Spleen (tissue), 11 donors: ENCODE measurements around the gene ZFP3. TPM values are rescaled to one million over a fixed set of nuclear protein-coding genes. Genes with fewer than 3 reads are reported as not detected.
"Not testable (repeated sequence)": the region's sequence is repeated elsewhere in the genome, so short reads cannot be mapped to it uniquely, and the experiment has no call there.

ENCODE experiments used
- DNase-seq: peaks from one replicate; pipeline ENCODE4 v3.0.0-alpha.2; 2020
- H3K27ac ChIP-seq, 8 donors: fragments of 200-600 bp; sonication (generic) in 7 of 8; 1 replicate in 4 of 8; 2 replicates in 4 of 8; pipeline versions ENCODE4 v1.5.0 to v1.8.0; 2016 to 2021; ENCODE audit warnings: inconsistent platforms in 4 of 8, mild to moderate bottlenecking in 4 of 8, moderate library complexity in 1 of 8
- H3K27me3 ChIP-seq, 7 donors: fragments of 200-600 bp; sonication (generic) in 6 of 7; replicated peaks in 1 of 7; 1 replicate in 4 of 7; 2 replicates in 3 of 7; pipeline versions ENCODE4 v1.5.0 to v1.8.0; 2016 to 2021; ENCODE audit warnings: inconsistent platforms in 3 of 7, mild to moderate bottlenecking in 1 of 7
- H3K36me3 ChIP-seq, 6 donors: fragments of 200-600 bp; sonication (generic) in 5 of 6; 1 replicate in 4 of 6; 2 replicates in 2 of 6; pipeline versions ENCODE4 v1.5.0 to v1.8.0; 2016 to 2021; ENCODE audit warnings: inconsistent platforms in 2 of 6
- H3K4me1 ChIP-seq, 6 donors: fragments of 200-600 bp; sonication (generic) in 5 of 6; 1 replicate in 3 of 6; 2 replicates in 3 of 6; pipeline versions ENCODE4 v1.5.0 to v1.8.0; 2016 to 2021; ENCODE audit warnings: inconsistent platforms in 3 of 6
- H3K4me3 ChIP-seq, 8 donors: fragments of 200-600 bp; sonication (generic) in 7 of 8; 1 replicate in 4 of 8; 2 replicates in 4 of 8; pipeline versions ENCODE4 v1.5.0 to v1.8.0; 2016 to 2021; ENCODE audit warnings: inconsistent platforms in 4 of 8, mild to moderate bottlenecking in 4 of 8, moderate library complexity in 2 of 8
- H3K9me3 ChIP-seq, 8 donors: fragments of 200-600 bp; sonication (generic) in 7 of 8; 1 replicate in 4 of 8; 2 replicates in 4 of 8; pipeline versions ENCODE4 v1.5.0 to v1.8.0; 2016 to 2021; ENCODE audit warnings: inconsistent platforms in 4 of 8
- CTCF ChIP-seq, 11 experiments: fragments of 200-600 bp in 7 of 11; fragments of 450-650 bp in 4 of 11; sonication (generic) in 4 of 11; IDR thresholded peaks in 8 of 11; conservative IDR thresholded peaks in 3 of 11; 1 replicate in 7 of 11; 2 replicates in 4 of 11; pipeline versions ENCODE4 v1.4.0 to v1.8.0; 2016 to 2021; ENCODE audit warnings: antibody characterized with exemption in 11 of 11, inconsistent platforms in 4 of 11, mild to moderate bottlenecking in 1 of 11
- POLR2A ChIP-seq, 3 donors: fragments of 450-650 bp; IDR thresholded peaks; one replicate each; pipeline ENCODE4 v1.5.1; 2017; ENCODE audit warnings: antibody characterized with exemption in 3 of 3, mild to moderate bottlenecking in 1 of 3
- POLR2AphosphoS5 ChIP-seq, 3 donors: sonication (generic); formaldehyde crosslinking; IDR thresholded peaks; one replicate each; pipeline ENCODE4 v1.5.1; 2017; ENCODE audit warnings: antibody characterized with exemption in 3 of 3
- WGBS, 5 donors: extraction: QIAGEN DNeasy Blood & Tissue Kit in 3 of 5; methylation state at CpG; one replicate each; pipeline versions ENCODE4 v1.1.5 to v1.1.7; 2013 to 2018; 5-methylcytosine and 5-hydroxymethylcytosine counted together
- intact Hi-C: fragments of 100-400 bp; cut with DNase I; formaldehyde crosslinking; loops from one replicate; pipeline ENCODE4 v1.15.0; 2023; ENCODE audit warnings: low total_unique reads
- polyA plus RNA-seq, 3 donors: library from polyadenylated mRNA; stranded (reverse); fragments of 200-250 nt; gene quantifications; one replicate each; pipeline ENCODE4 v1.2.1, GENCODE V29; 2013
- total RNA-seq, 7 donors: library from RNA; depleted of rRNA in 3 of 7; stranded (reverse); fragments of >200 nt in 3 of 7; fragmentation: NEBNext Ultra II Directional in 4 of 7; extraction: Animal tissue kit (Norgen Biotek cat#: 25700) in 4 of 7; gene quantifications; one replicate each; pipeline versions ENCODE4 v1.1.0 to v1.2.1, GENCODE V29; 2016 to 2021
- donor health status: healthy with polysubstance abuse.
- donor health status: DM: no; HTN: no; CAD: no; lungs with moderate emphysema.
- donor health status: DM: no; HTN: no; CAD: no.
- donor health status: Bipolar disorder and iron deficiency.
- donor health status: healthy.
- donor health status: DM: no; HTN: no; CAD: no.
- donor health status: DM: yes; HTN: yes; CAD: no.

Gene ZFP3
- total and polyA plus RNA-seq, 10 donors: 2.8 to 10.4 (median 7.0) TPM

- no peak for TF ChIP-seq CTCF (IDR thresholded peaks at IDR 0.05 in 8 of 11, conservative IDR thresholded peaks at IDR 0.05 in 3 of 11)
- no peak for TF ChIP-seq POLR2A (IDR thresholded peaks at IDR 0.05)
- TF ChIP-seq POLR2AphosphoS5 (IDR thresholded peaks at IDR 0.05): no peak
- 87 to 93% (median 88%) methylated on average over 7 of the region's 7 CpGs for WGBS, 5 donors
- H3K9me3 ChIP-seq: no peaks in the 10 kb centered on the region
- H3K36me3 ChIP-seq: no peaks in the 10 kb centered on the region
- no peak for DNase-seq
- H3K27ac ChIP-seq: no peak overlapping the region
- no peaks in the 10 kb centered on the region for H3K4me1 ChIP-seq
- peaks cover 0 to 12% (median 0%) of the 10 kb centered on the region in 7 donors for H3K27me3 ChIP-seq
- H3K4me3 ChIP-seq: no peak overlapping the region
- intact Hi-C loops: no loop called here
Measured at GRCh38 chr17:5131146-5131715, 53.0 kb downstream of the ZFP3 start.

GRCh38 chr17:5131799-5132502 lies 53.7 kb downstream of the ZFP3 start:
- DNase-seq, H3K4me3 ChIP-seq, H3K27ac ChIP-seq, H3K9me3 ChIP-seq, H3K36me3 ChIP-seq, H3K4me1 ChIP-seq, H3K27me3 ChIP-seq, intact Hi-C loops: not testable (repeated sequence)
- WGBS, 5 donors: 79 to 89% (median 85%) methylated on average over 12 to 16 of the region's 16 CpGs

GRCh38 chr17:5132503-5133225 lies 54.4 kb downstream of the ZFP3 start:
- intact Hi-C loops: not testable (repeated sequence)
- WGBS, 5 donors: 90 to 93% (median 91%) methylated on average over 14 to 15 of the region's 15 CpGs

DNA sequence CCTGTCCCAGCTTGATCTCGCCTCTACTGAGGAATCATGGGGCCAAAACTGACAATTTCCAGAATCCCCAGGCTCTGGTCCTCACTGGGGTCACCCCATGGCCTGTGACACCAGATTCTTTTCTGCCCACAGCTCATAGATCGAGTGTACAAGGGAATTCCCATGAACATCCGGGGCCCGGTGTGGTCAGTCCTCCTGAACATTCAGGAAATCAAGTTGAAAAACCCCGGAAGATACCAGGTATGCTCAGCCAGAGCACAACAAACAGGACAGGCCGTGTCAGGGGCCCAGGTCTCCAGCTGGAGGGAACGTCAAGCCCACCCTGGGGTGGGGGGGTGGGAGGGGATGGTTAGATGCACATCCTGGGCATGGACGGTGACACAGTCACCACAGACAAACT lies 55.0 kb downstream of the ZFP3 start:
- intact Hi-C loops: no loop called here
- TF ChIP-seq CTCF (IDR thresholded peaks at IDR 0.05 in 8 of 11, conservative IDR thresholded peaks at IDR 0.05 in 3 of 11) (no peak), POLR2A (IDR thresholded peaks at IDR 0.05) (no peak), POLR2AphosphoS5 (IDR thresholded peaks at IDR 0.05) (no peak)
- Histone ChIP-seq H3K4me1 (no peaks in the 10 kb centered on the region), H3K9me3 (no peaks in the 10 kb centered on the region), H3K27ac (no peak overlapping the region), H3K27me3 (peaks cover 0 to 9% (median 0%) of the 10 kb centered on the region in 7 donors), H3K36me3 (no peaks in the 10 kb centered on the region), H3K4me3 (no peak overlapping the region)
- no peak for DNase-seq
- WGBS, 5 donors: 70 to 86% (median 78%) methylated on average over 7 to 8 of the region's 8 CpGs

More at GRCh38 chr17:5132503-5133225, 54.4 kb downstream of the ZFP3 start:
- DNase-seq, H3K9me3 ChIP-seq, H3K36me3 ChIP-seq, H3K4me1 ChIP-seq, H3K27ac ChIP-seq, H3K4me3 ChIP-seq, H3K27me3 ChIP-seq: not testable (repeated sequence)

DNA sequence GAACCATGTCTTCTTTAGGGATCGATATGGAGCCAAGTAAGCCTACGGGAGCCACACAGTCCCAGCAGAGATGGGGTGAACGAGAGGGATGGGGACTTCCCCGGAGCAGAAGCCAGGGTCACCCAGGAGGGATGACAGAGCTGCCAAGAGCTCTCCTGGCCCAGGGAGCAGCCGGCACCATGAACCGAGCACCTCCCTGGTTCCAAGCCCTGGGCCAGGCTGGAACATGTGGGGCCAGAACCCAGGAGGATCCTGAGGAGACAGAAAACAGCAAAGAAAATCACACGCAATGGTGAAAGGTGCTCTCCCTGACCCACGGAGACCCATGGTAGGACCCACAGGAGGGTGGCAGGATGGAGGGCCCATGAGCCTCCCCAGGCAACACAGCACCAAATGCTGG lies 55.7 kb downstream of the ZFP3 start:
- H3K4me3 ChIP-seq, H3K27ac ChIP-seq, DNase-seq, H3K27me3 ChIP-seq, H3K9me3 ChIP-seq, H3K36me3 ChIP-seq, H3K4me1 ChIP-seq, intact Hi-C loops: not testable (repeated sequence)
- 88 to 96% (median 91%) methylated on average over 8 of the region's 8 CpGs for WGBS, 5 donors

- intact Hi-C loops, DNase-seq, H3K36me3 ChIP-seq, H3K4me3 ChIP-seq, H3K27ac ChIP-seq, H3K27me3 ChIP-seq, H3K9me3 ChIP-seq, H3K4me1 ChIP-seq: not testable (repeated sequence)
- 79 to 91% (median 87%) methylated on average over 11 of the region's 11 CpGs for WGBS, 5 donors
Measured at GRCh38 chr17:5134571-5134970, 56.3 kb downstream of the ZFP3 start.

DNA sequence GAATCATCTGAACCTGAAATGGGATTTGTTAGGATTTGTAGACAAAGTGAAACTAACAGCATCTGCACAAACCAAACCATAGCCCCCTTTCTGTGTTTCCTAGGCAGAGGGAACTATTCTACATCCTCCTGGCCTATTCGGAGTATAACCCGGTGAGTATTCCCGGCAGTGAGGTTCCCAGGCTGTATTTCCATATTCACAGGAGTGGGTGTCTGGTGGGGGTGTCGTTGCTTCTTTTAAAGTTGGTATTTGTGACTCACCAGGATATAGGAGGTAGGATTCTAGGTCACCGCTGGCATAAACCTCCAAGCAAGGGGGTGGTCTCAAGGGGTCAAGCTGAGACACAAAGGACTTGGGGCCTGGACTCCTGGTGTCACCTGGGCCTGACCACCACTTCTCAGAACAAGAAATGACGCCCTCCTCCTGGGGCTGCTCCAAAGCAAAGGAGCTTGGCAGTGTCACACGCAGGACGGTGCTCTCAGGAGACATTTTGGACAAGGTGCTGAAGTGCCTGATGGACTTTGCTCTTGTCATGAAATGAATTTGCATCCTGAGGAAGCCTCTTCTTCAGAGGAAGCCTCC lies 57.0 kb downstream of the ZFP3 start:
- H3K27me3 ChIP-seq, H3K36me3 ChIP-seq, H3K4me1 ChIP-seq, H3K4me3 ChIP-seq, intact Hi-C loops, H3K27ac ChIP-seq, DNase-seq, H3K9me3 ChIP-seq: not testable (repeated sequence)
- WGBS, 5 donors: 80 to 86% (median 84%) methylated on average over 8 of the region's 8 CpGs
